Keratinocyte (primary cell): ENCODE data around the gene ERMARD.

Source experiments
- CTCF ChIP-seq, 3 experiments: IDR thresholded peaks in 1 of 3; conservative IDR thresholded peaks in 1 of 3; optimal IDR thresholded peaks in 1 of 3; 2 replicates in 2 of 3; 3 replicates in 1 of 3; pipeline versions ENCODE3 to v1.5.1; 2011; ENCODE audit warnings: low read length in 3 of 3, mild to moderate bottlenecking in 3 of 3, moderate library complexity in 2 of 3, control low read depth in 1 of 3, inconsistent platforms in 1 of 3; ENCODE audit not compliant: insufficient read depth in 2 of 3; ENCODE audit errors: extremely low read depth in 1 of 3
- EZH2 ChIP-seq: IDR thresholded peaks from one replicate; pipeline ENCODE4 v1.6.1; 2012; ENCODE audit warnings: inconsistent platforms, mild to moderate bottlenecking, low read length, moderate library complexity

GRCh38 chr6:169816054-169816453 is 64.6 kb downstream of the ERMARD start:
- TF ChIP-seq CTCF (optimal IDR thresholded peaks at IDR 0.05 in 1 of 3, IDR thresholded peaks at IDR 0.05 in 1 of 3, conservative IDR thresholded peaks at IDR 0.05 in 1 of 3; ENCODE audit: extremely low read depth in 1 of 3, insufficient read depth in 2 of 3, low read length in 3 of 3) = no peak
- no peak for TF ChIP-seq EZH2
